ENCODE data around the gene GRAMD2B.
"Not testable (repeated sequence)": the region's sequence is repeated elsewhere in the genome, so short reads cannot be mapped to it uniquely, and the experiment has no call there.

The GRAMD2B gene

DNA sequence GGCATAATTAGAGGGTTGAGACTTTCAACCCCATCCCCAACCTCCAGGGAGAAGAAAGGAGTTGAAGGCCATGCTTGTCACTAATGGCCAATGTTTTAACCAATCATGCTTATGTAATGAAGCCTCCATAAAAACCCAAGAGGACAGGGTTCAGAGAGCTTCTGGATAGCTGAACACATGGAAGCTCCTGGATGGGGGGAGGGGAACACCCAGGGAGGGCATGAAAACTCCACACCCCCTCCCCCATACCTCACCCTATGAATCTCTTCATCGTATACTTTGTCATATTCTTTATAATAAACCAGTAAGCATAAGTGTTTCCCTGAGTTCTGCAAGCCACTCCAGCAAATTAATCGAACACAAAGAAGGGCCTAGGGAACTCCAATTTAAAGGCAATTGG is 90.1 kb downstream of the GRAMD2B start:
- DNase-seq (ENCODE audit: low read depth), result no peak

GRCh38 chr5:126513703-126514102 is 90.5 kb downstream of the GRAMD2B start:
- DNase-seq (ENCODE audit: low read depth), result no peak

DNA sequence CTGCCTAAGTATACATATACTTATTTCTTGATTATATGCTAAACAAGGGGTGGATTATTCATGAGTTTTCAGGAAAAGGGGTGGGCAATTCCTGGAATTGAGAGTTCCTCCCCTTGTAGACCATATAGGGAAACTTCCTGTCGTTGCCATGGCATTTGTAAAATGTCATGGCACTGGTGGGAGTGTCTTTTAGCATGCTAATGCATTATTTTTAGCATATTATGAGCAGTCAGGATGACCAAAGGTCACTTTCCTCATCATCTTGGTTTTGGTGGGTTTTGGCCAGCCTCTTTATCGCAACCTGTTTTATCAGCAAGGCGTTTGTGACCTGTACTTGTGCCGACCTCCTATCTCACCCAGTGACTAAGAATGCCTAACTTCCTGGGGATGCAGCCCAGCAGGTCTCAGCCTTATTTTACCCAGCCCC is 90.9 kb downstream of the GRAMD2B start:
- DNase-seq (ENCODE audit: low read depth), result no peak

DNA sequence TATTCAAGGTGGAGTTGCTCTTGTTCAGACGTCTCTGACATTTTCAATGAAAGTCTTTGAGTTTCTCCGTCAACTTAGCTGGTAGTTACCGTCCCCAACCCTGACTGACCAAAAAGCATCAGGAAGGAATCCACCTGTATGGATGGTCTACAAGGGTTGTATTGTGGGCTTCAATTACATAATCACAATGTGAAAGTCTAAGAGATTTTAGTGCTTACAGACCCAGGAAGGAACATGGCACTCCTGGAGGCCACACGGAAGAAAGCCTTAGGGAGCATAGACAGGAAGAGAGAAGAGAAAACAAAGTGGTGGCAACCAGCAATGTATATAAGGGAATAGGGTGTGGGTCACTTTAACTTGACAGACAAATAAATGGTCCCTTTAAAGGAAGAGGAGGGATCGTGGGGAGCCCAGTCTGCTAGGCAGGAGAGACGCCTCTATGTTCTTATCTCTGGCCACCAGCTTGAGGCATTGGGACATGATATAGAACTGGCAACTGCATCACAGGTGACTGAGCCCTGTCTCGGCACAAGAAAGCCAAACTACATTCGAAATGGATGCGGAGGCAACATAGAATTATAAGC is 91.4 kb downstream of the GRAMD2B start:
- DNase-seq (ENCODE audit: low read depth), result no peak

GRCh38 chr5:126515337-126515736 is 92.1 kb downstream of the GRAMD2B start:
- DNase-seq (ENCODE audit: low read depth), result no peak

- DNase-seq (ENCODE audit: low read depth), result no peak
Measured at GRCh38 chr5:126516133-126516532, 92.9 kb downstream of the GRAMD2B start.

DNA sequence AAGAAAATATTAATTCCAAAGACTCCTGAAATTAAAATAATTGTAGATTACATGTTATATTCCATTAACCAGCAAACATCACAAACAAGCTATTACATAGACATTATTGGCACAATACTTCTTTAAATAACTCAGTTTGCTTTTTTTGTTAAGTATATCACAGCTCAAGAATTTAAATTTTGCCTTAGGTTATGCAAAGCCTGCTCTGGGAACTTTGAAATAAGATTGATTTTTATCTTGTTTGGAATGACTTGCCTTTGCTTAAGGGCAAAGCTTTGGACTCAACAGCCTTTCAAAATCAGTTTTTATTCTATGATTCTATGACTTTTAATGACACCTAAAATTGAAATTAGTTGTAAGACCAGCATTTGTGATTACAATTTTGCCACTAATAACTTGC is 93.6 kb downstream of the GRAMD2B start:
- DNase-seq (ENCODE audit: low read depth), result no peak

DNA sequence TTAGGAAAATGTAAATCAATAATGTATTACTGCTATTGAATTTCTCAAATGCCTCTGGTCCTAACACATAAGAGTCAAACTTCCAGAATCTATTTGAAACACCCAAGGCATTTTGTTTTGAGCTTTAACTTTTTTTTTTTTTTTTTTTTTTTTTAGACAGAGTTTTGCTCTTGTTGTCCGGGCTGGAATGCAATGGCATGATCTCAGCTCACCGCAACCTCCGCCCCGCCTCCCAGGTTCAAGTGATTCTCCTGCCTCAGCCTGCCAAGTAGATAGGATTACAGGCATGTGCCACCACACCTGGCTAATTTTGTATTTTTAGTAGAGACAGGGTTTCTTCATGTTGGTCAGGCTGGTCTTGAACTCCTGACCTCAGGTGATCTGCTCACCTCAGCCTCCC is 96.0 kb downstream of the GRAMD2B start:
- DNase-seq (ENCODE audit: low read depth), result not testable (repeated sequence)

- DNase-seq (ENCODE audit: low read depth), result no peak
Measured at GRCh38 chr5:126519637-126520592, 96.7 kb downstream of the GRAMD2B start.

GRCh38 chr5:126520593-126520953 is 97.4 kb downstream of the GRAMD2B start:
- no peak for DNase-seq (ENCODE audit: low read depth)

- no peak for DNase-seq (ENCODE audit: low read depth)
Measured at GRCh38 chr5:126521130-126521529, 97.9 kb downstream of the GRAMD2B start.

DNA sequence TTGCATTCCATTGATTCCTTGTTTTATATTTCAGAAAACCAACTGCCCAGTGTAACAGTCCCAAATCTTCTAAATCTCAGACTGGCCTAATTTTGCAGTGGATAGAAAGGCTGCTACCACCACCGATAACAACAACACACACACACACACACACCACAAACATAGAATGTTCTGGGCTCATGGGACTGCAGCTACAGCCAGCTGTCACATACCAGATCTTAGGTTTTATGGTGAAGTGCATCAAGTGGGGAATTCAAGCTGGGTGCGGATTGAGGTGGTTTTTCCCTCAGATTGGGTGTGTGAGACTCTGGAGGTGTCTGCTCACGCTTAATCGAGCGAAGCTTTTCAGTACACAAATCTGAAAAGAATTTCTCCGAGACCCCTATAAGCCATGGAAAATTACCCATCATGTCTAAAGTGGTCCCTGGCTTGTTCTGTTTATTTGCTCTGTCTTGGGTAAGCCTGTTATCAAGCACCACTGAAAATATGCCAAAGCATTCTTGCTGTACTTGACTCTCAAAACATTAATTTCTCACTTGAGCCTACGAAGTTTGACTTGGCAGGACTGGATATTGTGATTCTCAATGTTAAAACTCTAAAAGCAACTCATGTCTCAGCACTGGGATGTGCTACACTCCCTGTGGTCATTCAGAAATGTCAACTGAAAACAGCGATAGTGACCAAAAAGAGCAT is 100.8 kb downstream of the GRAMD2B start:
- DNase-seq (ENCODE audit: low read depth), result no peak

GRCh38 chr5:126525630-126526245 is 102.5 kb downstream of the GRAMD2B start:
- no peak for DNase-seq (ENCODE audit: low read depth)

DNA sequence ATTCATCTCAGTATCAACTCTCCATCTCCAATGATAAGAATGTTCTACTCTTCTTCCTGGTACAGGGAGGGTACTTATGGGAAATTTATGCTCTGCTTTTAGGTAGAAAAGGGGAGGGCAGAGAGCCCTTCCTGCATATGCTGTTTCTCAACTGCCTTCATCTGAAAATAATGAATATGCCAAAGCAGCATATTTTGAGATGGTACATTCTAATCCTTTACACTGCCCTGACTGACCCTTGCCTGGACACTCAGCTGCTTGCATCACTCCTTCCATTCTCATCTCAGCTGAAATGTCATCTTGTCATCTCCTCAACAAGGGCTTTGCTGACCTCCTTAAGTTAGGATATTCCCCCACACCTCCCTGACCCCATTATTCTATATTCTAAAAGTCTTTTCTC is 103.3 kb downstream of the GRAMD2B start:
- DNase-seq (ENCODE audit: low read depth), result no peak

DNA sequence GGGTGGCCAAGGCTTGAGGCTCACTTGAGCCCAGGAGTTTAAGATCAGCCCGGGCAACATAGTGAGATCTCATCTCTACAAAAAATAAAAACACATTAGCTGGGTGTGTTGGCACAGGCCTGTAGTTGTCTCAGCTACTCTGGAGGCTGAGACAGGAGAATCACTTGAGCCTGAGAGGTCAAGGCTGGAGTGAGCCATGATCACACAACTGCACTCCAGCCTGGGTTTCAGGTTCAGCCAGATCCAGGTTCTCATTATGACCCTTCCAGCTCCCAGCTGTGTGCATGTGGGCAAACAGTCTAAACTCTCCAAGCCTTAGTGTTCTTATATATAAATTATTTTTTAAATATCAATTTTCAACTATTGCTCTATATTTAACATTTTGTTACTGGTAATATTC is 103.9 kb downstream of the GRAMD2B start:
- DNase-seq (ENCODE audit: low read depth), result no peak

- no peak for DNase-seq (ENCODE audit: low read depth)
Measured at GRCh38 chr5:126527892-126528291, 104.7 kb downstream of the GRAMD2B start.

- no peak for DNase-seq (ENCODE audit: low read depth)
Measured at GRCh38 chr5:126531543-126532120, 108.4 kb downstream of the GRAMD2B start.

DNA sequence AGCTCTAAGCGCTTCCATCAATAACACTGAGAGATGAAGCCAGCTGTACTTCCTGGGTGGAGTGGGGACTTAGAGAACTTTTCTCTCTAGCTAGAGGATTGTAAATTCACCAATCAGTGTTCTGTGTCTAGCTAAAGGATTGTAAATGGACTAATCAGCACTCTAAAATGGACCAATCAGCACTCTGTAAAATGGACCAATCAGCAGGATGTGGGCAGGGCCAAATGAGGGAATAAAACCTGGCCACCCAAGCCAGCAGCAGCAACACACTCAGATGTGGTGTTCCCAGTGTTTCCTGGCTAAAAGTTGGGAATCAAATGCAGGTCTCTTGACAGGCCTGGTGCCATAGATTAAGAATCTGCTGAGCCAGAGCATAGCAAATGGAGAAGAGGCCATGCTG is 111.3 kb downstream of the GRAMD2B start:
- DNase-seq (ENCODE audit: low read depth), result no peak

- DNase-seq (ENCODE audit: low read depth), result no peak
Measured at GRCh38 chr5:126535856-126536545, 112.8 kb downstream of the GRAMD2B start.

DNA sequence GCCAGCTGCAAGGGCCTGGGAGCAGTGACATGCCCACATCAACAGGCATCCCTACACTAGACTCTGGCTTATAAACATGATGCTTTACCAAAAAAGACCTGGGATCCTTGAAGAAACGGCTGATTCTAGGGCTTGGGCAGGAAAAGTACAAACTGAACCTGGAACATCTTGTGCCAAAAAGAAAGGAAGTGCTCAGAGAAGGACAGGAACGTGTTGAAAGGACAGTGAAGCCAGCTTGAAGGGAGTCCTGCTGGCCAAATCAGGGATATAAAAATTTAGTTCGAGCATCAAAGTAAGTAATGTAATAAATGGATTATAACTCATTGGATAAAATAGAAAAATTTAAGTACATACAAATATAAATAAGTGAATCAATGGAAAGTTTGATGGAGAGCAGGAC is 113.7 kb downstream of the GRAMD2B start:
- no peak for DNase-seq (ENCODE audit: low read depth)

DNA sequence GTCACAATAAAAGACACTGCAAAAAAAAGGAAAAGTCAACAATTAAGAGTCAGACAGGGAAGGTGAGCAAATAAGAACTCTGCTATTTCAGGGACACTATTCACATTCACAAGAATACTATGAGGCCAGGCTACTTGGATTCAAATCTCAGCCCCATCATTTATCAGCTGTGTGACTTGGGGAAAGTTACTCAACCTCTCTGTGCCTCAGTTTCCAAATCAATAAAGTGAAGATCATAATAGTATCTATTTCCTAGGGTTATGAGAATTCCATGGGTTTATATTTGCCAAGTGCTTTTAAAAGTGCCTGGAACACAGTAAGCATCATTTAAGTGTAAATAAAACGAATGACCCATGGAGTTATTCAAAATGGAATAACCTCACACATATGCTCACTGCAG is 115.4 kb downstream of the GRAMD2B start:
- no peak for DNase-seq (ENCODE audit: low read depth)

All from T follicular helper cell (primary cell).